Caco-2 (cell line): Measurements from ENCODE around the gene EYA3. TPM values are rescaled to one million over a fixed set of nuclear protein-coding genes. Genes with fewer than 3 reads are reported as not detected.

Experiments
- BruUV-seq: library from RNA; stranded (reverse); fragments of 400-500 nt; replicated peaks from 2 replicates; lab custom pipeline; 2021; lab: Mats Ljungman, UMichigan
- CTCF ChIA-PET: fragments of 300-600 bp; sonication (Branson Sonifier 250); formaldehyde crosslinking; loops from one replicate; lab custom pipeline; 2022; ENCODE audit warnings: antibody characterized with exemption; lab: Charles Lee
- POLR2A ChIA-PET: fragments of 300-600 bp; sonication (Branson Sonifier 250); formaldehyde crosslinking; loops from one replicate; lab custom pipeline; 2022; ENCODE audit warnings: antibody characterized with exemption; lab: Charles Lee
- DNase-seq, 2 experiments: peaks; one replicate each; pipeline versions ENCODE4 v3.0.0 to v3.0.0-alpha.2; 2020 to 2022
- H3K27me3 ChIP-seq: replicated peaks from 2 replicates; pipeline ENCODE4 v1.6.0; 2011; ENCODE audit warnings: low read length; ENCODE audit not compliant: control insufficient read depth, insufficient read depth
- H3K36me3 ChIP-seq: 2 replicates; pipeline ENCODE4 v1.5.1; 2011; ENCODE audit warnings: low read length; ENCODE audit not compliant: control insufficient read depth, insufficient read depth
- H3K4me1 ChIP-seq: fragments of 250-450 bp; sonication (Bioruptor Pico); 2 replicates; pipeline ENCODE4 v1.5.1; 2020; ENCODE audit warnings: mild to moderate bottlenecking
- H3K4me3 ChIP-seq: 2 replicates; pipeline ENCODE4 v1.5.1; 2011; ENCODE audit warnings: low read depth, mild to moderate bottlenecking, control low read depth, low read length
- H3K9me3 ChIP-seq: fragments of 250-450 bp; sonication (Bioruptor Pico); 2 replicates; pipeline ENCODE4 v1.5.1; 2020; ENCODE audit warnings: mild to moderate bottlenecking, moderate library complexity
- H3K27ac Mint-ChIP-seq: one replicate; pipeline ENCODE4 v1.8.0; 2022; ENCODE audit warnings: mixed read lengths; ENCODE audit not compliant: unreplicated experiment
- H3K27me3 Mint-ChIP-seq: one replicate; pipeline ENCODE4 v1.8.0; 2022; ENCODE audit warnings: mixed read lengths; ENCODE audit not compliant: insufficient read depth, unreplicated experiment
- H3K36me3 Mint-ChIP-seq: one replicate; pipeline ENCODE4 v1.8.0; 2022; ENCODE audit warnings: mild to moderate bottlenecking, mixed read lengths; ENCODE audit not compliant: insufficient read depth, unreplicated experiment
- H3K4me1 Mint-ChIP-seq: one replicate; pipeline ENCODE4 v1.8.0; 2022; ENCODE audit warnings: low read depth, mixed read lengths; ENCODE audit not compliant: unreplicated experiment
- H3K4me3 Mint-ChIP-seq: one replicate; pipeline ENCODE4 v1.8.0; 2022; ENCODE audit warnings: mild to moderate bottlenecking, moderate library complexity, mixed read lengths; ENCODE audit not compliant: unreplicated experiment
- H3K9me3 Mint-ChIP-seq: one replicate; pipeline ENCODE4 v1.8.0; 2022; ENCODE audit warnings: mixed read lengths; ENCODE audit not compliant: unreplicated experiment
- CTCF ChIP-seq, 2 experiments: fragments of 200-600 bp in 1 of 2; IDR thresholded peaks; 1 replicate in 1 of 2; 2 replicates in 1 of 2; pipeline versions ENCODE4 v1.5.1 to v1.8.0; 2011 to 2022; ENCODE audit warnings: antibody characterized with exemption in 1 of 2, control low read depth in 1 of 2, inconsistent platforms in 1 of 2, low read depth in 1 of 2, low read length in 1 of 2, mild to moderate bottlenecking in 1 of 2, moderate library complexity in 1 of 2; ENCODE audit not compliant: insufficient read depth in 1 of 2, severe bottlenecking in 1 of 2, unreplicated experiment in 1 of 2
- intact Hi-C: fragments of 100-400 bp; cut with micrococcal nuclease; formaldehyde crosslinking; loops from one replicate; pipeline ENCODE4 v1.10.0; 2022; ENCODE audit not compliant: unreplicated experiment
- total RNA-seq: library from RNA; stranded (reverse); gene quantifications from 2 replicates; pipeline ENCODE4 v1.2.3, GENCODE V29; 2022

The EYA3 gene
- total RNA-seq, 1 experiment from 2014 or later, result 9.9 TPM

DNA sequence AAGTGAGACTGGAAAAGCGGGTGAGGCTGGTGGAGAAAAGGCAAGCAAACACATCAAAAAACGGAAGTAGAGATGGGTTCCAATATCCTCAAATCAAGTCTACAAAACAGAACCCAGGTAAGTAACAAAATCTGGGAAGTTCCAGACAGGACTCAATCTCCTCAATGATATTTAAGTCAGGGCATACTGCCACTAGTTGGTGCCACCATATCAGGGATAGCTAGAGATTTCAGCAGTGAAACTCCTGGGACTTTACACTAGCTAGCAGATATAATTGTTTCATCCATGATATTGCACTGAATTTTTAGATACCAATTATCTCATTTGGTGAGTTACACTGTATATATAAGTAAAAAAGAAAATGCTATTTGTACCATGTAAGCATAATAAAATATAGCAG, 52.0 kb downstream of the EYA3 start:
- DNase-seq, result no peak
- no peak overlapping the region for H3K4me3 ChIP-seq
- Mint-ChIP-seq H3K4me1 (no peaks in the 10 kb centered on the region), H3K4me3 (no peak overlapping the region), H3K9me3 (no peaks in the 10 kb centered on the region), H3K36me3 (no peaks in the 10 kb centered on the region), H3K27me3 (no peaks in the 10 kb centered on the region), H3K27ac (no peak overlapping the region)
- H3K27me3 ChIP-seq, result no peaks in the 10 kb centered on the region
- H3K9me3 ChIP-seq, result no peaks in the 10 kb centered on the region
- H3K36me3 ChIP-seq, result no peaks in the 10 kb centered on the region
- ChIA-PET POLR2A (interaction anchor here (0.7 kb wide), 1 partner anchor 31 kb away, joined by 3 read pairs; no protein-coding TSS in a partner anchor), CTCF (no interaction called here)
- intact Hi-C loops, result no loop called here
- TF ChIP-seq CTCF (IDR thresholded peaks at IDR 0.05; ENCODE audit: insufficient read depth in 1 of 2, low read depth in 1 of 2, low read length in 1 of 2, severe bottlenecking in 1 of 2, unreplicated experiment in 1 of 2), result no peak
- no peaks in the 10 kb centered on the region for H3K4me1 ChIP-seq
- no TSS peak for BruUV-seq

DNA sequence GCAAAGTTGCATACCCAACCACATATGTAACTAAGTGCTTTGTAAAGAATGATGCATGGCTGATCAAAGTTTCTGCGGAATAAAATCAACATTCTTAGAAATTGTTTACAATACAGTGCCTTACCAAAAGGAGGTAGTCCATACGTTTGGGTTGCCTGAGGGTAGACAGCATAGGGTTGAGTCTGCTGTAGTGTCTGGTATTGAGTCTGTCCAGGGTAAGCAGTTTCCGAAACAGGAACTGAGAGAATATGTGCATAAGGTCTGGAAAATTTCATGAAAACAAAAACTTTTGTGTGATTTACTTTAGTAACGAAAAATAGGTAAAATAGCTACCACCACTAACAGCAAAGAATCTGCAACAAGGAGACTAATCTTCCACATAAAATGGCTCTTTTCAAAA, 53.0 kb downstream of the EYA3 start:
- intact Hi-C loops, result no loop called here
- no TSS peak for BruUV-seq
- Histone ChIP-seq H3K27me3 (no peaks in the 10 kb centered on the region), H3K4me3 (no peak overlapping the region), H3K36me3 (no peaks in the 10 kb centered on the region), H3K9me3 (no peaks in the 10 kb centered on the region), H3K4me1 (no peaks in the 10 kb centered on the region)
- Mint-ChIP-seq H3K9me3 (no peaks in the 10 kb centered on the region), H3K27me3 (no peaks in the 10 kb centered on the region), H3K4me1 (no peaks in the 10 kb centered on the region), H3K27ac (no peak overlapping the region), H3K4me3 (no peak overlapping the region), H3K36me3 (no peaks in the 10 kb centered on the region)
- DNase-seq, result no peak
- TF ChIP-seq CTCF (IDR thresholded peaks at IDR 0.05; ENCODE audit: insufficient read depth in 1 of 2, low read depth in 1 of 2, low read length in 1 of 2, severe bottlenecking in 1 of 2, unreplicated experiment in 1 of 2), result no peak
- ChIA-PET POLR2A (no interaction called here), CTCF (no interaction called here)

DNA sequence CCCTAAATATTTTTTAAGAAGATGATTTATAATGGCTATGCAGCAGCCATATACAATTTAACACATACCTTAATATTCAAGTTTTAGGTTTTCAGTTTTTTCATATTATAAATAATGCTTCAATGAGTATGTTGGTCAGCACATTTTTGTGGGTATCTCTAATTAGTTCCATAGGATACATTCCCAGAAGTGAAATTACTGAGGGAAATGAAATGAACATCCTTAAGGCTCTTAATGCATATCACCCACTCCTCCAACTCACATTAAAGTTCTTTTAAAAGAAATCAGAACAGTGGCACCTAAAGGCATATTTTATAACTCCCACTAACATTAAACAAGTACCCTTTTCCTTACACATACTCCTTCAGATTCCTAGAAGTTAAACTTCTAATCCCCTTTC, 56.1 kb downstream of the EYA3 start:
- Mint-ChIP-seq H3K9me3 (no peaks in the 10 kb centered on the region), H3K36me3 (no peaks in the 10 kb centered on the region), H3K27me3 (no peaks in the 10 kb centered on the region), H3K4me3 (no peak overlapping the region), H3K4me1 (no peaks in the 10 kb centered on the region), H3K27ac (no peak overlapping the region)
- Histone ChIP-seq H3K4me1 (no peaks in the 10 kb centered on the region), H3K4me3 (no peak overlapping the region), H3K9me3 (no peaks in the 10 kb centered on the region), H3K27me3 (no peaks in the 10 kb centered on the region), H3K36me3 (no peaks in the 10 kb centered on the region)
- ChIA-PET POLR2A (no interaction called here), CTCF (interaction anchor here (0.6 kb wide), 1 partner anchor 164 kb away, joined by 3 read pairs; no protein-coding TSS in a partner anchor)
- TF ChIP-seq CTCF (IDR thresholded peaks at IDR 0.05; ENCODE audit: insufficient read depth in 1 of 2, low read depth in 1 of 2, low read length in 1 of 2, severe bottlenecking in 1 of 2, unreplicated experiment in 1 of 2), result no peak
- DNase-seq, result no peak
- no TSS peak for BruUV-seq
- intact Hi-C loops, result no loop called here
